Neural cell (in vitro differentiated cells): Measurements from ENCODE around the gene KATNIP. TPM values are rescaled to one million over a fixed set of nuclear protein-coding genes. Genes with fewer than 3 reads are reported as not detected.

Source experiments
- H2AFZ ChIP-seq: fragments of 200-600, 300-800 bp; sonication (generic), shearing (Covaris generic); 2 replicates; pipeline ENCODE4 v1.6.0; 2014; ENCODE audit warnings: low read depth, mild to moderate bottlenecking, antibody characterized with exemption, low read length, moderate library complexity
- H3F3A ChIP-seq: fragments of 200-600 bp; shearing (Covaris generic); 2 replicates; pipeline ENCODE4 v1.6.1; 2016; ENCODE audit warnings: mild to moderate bottlenecking, moderate library complexity, mixed read lengths, antibody characterized with exemption, low read length; ENCODE audit not compliant: insufficient read depth, poor library complexity, severe bottlenecking
- H3K27ac ChIP-seq: fragments of 200-600, 300-800 bp; sonication (generic), shearing (Covaris generic); 2 replicates; pipeline ENCODE4 v1.5.1; 2014; ENCODE audit warnings: mild to moderate bottlenecking, low read length, moderate library complexity
- H3K27me3 ChIP-seq: fragments of 300-800, 200-600 bp; sonication (generic), shearing (Covaris generic); 2 replicates; pipeline ENCODE4 v1.6.0; 2014; ENCODE audit warnings: mild to moderate bottlenecking, low read depth, low read length, moderate library complexity; ENCODE audit not compliant: insufficient read depth
- H3K36me3 ChIP-seq: fragments of 300-800, 200-600 bp; sonication (generic), shearing (Covaris generic); 2 replicates; pipeline ENCODE4 v1.5.1; 2014; ENCODE audit warnings: mild to moderate bottlenecking, antibody characterized with exemption, low read length, moderate library complexity; ENCODE audit not compliant: insufficient read depth
- H3K4me2 ChIP-seq: fragments of 300-800, 200-600 bp; sonication (generic), shearing (Covaris generic); 2 replicates; pipeline ENCODE4 v1.6.0; 2014; ENCODE audit warnings: mild to moderate bottlenecking, low read length
- H3K4me3 ChIP-seq: fragments of 300-800, 200-600 bp; sonication (generic), shearing (Covaris generic); 2 replicates; pipeline ENCODE4 v1.5.1; 2014; ENCODE audit warnings: mild to moderate bottlenecking, low read length, moderate library complexity
- H3K79me2 ChIP-seq: fragments of 200-600 bp; shearing (Covaris generic); replicated peaks from 2 replicates; pipeline ENCODE4 v1.6.0; 2014; ENCODE audit warnings: mild to moderate bottlenecking, low read length, moderate library complexity; ENCODE audit not compliant: insufficient read depth
- H3K9ac ChIP-seq: fragments of 300-800, 200-600 bp; sonication (generic), shearing (Covaris generic); 2 replicates; pipeline ENCODE4 v1.6.1; 2016; ENCODE audit warnings: mild to moderate bottlenecking, low read length, mixed read lengths
- H3K9me2 ChIP-seq: fragments of 200-600 bp; shearing (Covaris generic); 2 replicates; pipeline ENCODE4 v1.6.1; 2016; ENCODE audit warnings: mild to moderate bottlenecking, low read length, mixed read lengths; ENCODE audit not compliant: insufficient read depth
- H3K9me3 ChIP-seq: fragments of 200-600, 300-800 bp; sonication (generic), shearing (Covaris generic); 2 replicates; pipeline ENCODE4 v1.6.1; 2016; ENCODE audit warnings: mild to moderate bottlenecking, mixed run types, low read length, moderate library complexity, mixed read lengths
- H4K20me1 ChIP-seq: fragments of 200-600 bp; shearing (Covaris generic); 2 replicates; pipeline ENCODE4 v1.6.1; 2016; ENCODE audit warnings: mild to moderate bottlenecking, mixed run types; ENCODE audit not compliant: insufficient read depth
- CTCF ChIP-seq: fragments of 450-650 bp; IDR thresholded peaks from 2 replicates; pipeline ENCODE4 v1.5.1; 2014; ENCODE audit warnings: antibody characterized with exemption, mild to moderate bottlenecking, moderate library complexity; ENCODE audit not compliant: poor library complexity, severe bottlenecking
- EP300 ChIP-seq: fragments of 450-650 bp; conservative IDR thresholded peaks from 2 replicates; pipeline ENCODE4 v1.6.1; 2014; ENCODE audit warnings: antibody characterized with exemption, mild to moderate bottlenecking, moderate library complexity; ENCODE audit not compliant: poor library complexity, severe bottlenecking
- EZH2 ChIP-seq: fragments of 200-600, 300-800 bp; shearing (Covaris generic), sonication (generic); IDR thresholded peaks from 2 replicates; pipeline ENCODE4 v1.6.1; 2014; ENCODE audit warnings: antibody characterized with exemption, low read length, borderline replicate concordance, mild to moderate bottlenecking; ENCODE audit not compliant: insufficient read depth, poor library complexity, severe bottlenecking
- MXI1 ChIP-seq: fragments of 450-650 bp; conservative IDR thresholded peaks from 2 replicates; pipeline ENCODE4 v1.6.1; 2014; ENCODE audit warnings: antibody characterized with exemption, mild to moderate bottlenecking; ENCODE audit not compliant: poor library complexity, severe bottlenecking
- POLR2AphosphoS5 ChIP-seq: IDR thresholded peaks from 2 replicates; pipeline ENCODE4 v1.6.1; 2012
- RAD21 ChIP-seq: fragments of 450-650 bp; conservative IDR thresholded peaks from 2 replicates; pipeline ENCODE4 v1.6.1; 2014; ENCODE audit warnings: antibody characterized with exemption, mild to moderate bottlenecking, moderate library complexity
- REST ChIP-seq: IDR thresholded peaks from 2 replicates; pipeline ENCODE4 v1.6.1; 2012; ENCODE audit warnings: borderline replicate concordance
- SMC3 ChIP-seq: fragments of 450-650 bp; conservative IDR thresholded peaks from 2 replicates; pipeline ENCODE4 v1.6.1; 2014; ENCODE audit warnings: antibody characterized with exemption, mild to moderate bottlenecking, moderate library complexity; ENCODE audit not compliant: poor library complexity
- TAF1 ChIP-seq: IDR thresholded peaks from 2 replicates; pipeline ENCODE4 v1.6.1; 2012; ENCODE audit warnings: low read depth
- polyA plus RNA-seq: library from polyadenylated mRNA; depleted of rRNA; stranded (reverse); fragments of >200 nt; gene quantifications from 2 replicates; pipeline ENCODE4 v1.2.3, GENCODE V29; 2014

Gene KATNIP
- polyA plus RNA-seq, 1 donor from 2014 or later: 6.4 TPM

- Histone ChIP-seq H3K4me3 (no peak overlapping the region), H3K79me2 (no peaks in the 10 kb centered on the region), H4K20me1 (no peaks in the 10 kb centered on the region), H3F3A (no peaks in the 10 kb centered on the region), H3K4me2 (no peak overlapping the region), H3K27ac (no peak overlapping the region), H3K9me2 (no peaks in the 10 kb centered on the region), H3K9ac (no peak overlapping the region), H3K9me3 (no peaks in the 10 kb centered on the region), H2AFZ (no peak overlapping the region), H3K36me3 (no peaks in the 10 kb centered on the region), H3K27me3 (no peaks in the 10 kb centered on the region)
- no peak for TF ChIP-seq RAD21
- TF ChIP-seq CTCF: no peak
- TF ChIP-seq REST: no peak
- TF ChIP-seq TAF1: no peak
- no peak for TF ChIP-seq EZH2
- TF ChIP-seq SMC3: no peak
- TF ChIP-seq EP300: no peak
- TF ChIP-seq POLR2AphosphoS5: no peak
- TF ChIP-seq MXI1: no peak
Measured at GRCh38 chr16:27588057-27588456, 38.1 kb downstream of the KATNIP start.

GRCh38 chr16:27591837-27592236 is 41.9 kb downstream of the KATNIP start:
- no peak overlapping the region for H2AFZ ChIP-seq
- TF ChIP-seq TAF1 (no peak), EZH2 (no peak), RAD21 (no peak), CTCF (no peak), MXI1 (no peak)
- no peaks in the 10 kb centered on the region for H3K9me2 ChIP-seq
- no peak overlapping the region for H3K27ac ChIP-seq
- no peaks in the 10 kb centered on the region for H3K36me3 ChIP-seq
- H3K79me2 ChIP-seq: no peaks in the 10 kb centered on the region
- H4K20me1 ChIP-seq: no peaks in the 10 kb centered on the region
- no peaks in the 10 kb centered on the region for H3K27me3 ChIP-seq
- H3K4me3 ChIP-seq: no peak overlapping the region
- H3K4me2 ChIP-seq: no peak overlapping the region
- H3K9me3 ChIP-seq: no peaks in the 10 kb centered on the region
- no peaks in the 10 kb centered on the region for H3F3A ChIP-seq
- H3K9ac ChIP-seq: no peak overlapping the region
